OCI-LY1 (cell line): ENCODE data around the gene HOXC5.

Source experiments
- H2AFZ ChIP-seq: fragments of 200-600 bp; sonication (generic), shearing (Covaris generic); 2 replicates; pipeline ENCODE4 v1.6.0; 2014; ENCODE audit warnings: antibody characterized with exemption, mild to moderate bottlenecking, low read length
- H3F3A ChIP-seq: fragments of 200-600 bp; sonication (generic), shearing (Covaris generic); 2 replicates; pipeline ENCODE4 v1.6.0; 2014; ENCODE audit warnings: mild to moderate bottlenecking, antibody characterized with exemption, low read length, moderate library complexity; ENCODE audit not compliant: insufficient read depth
- H3K27ac ChIP-seq: fragments of 200-600 bp; sonication (generic); 2 replicates; pipeline ENCODE4 v1.5.1; 2014; ENCODE audit warnings: low read length, mixed run types, mild to moderate bottlenecking, low read depth; ENCODE audit not compliant: poor library complexity, severe bottlenecking
- H3K27me3 ChIP-seq: fragments of 200-600 bp; sonication (generic); 2 replicates; pipeline ENCODE4 v1.6.0; 2014; ENCODE audit warnings: antibody characterized with exemption, mild to moderate bottlenecking, low read length, moderate library complexity; ENCODE audit not compliant: insufficient read depth
- H3K36me3 ChIP-seq: fragments of 200-600 bp; sonication (generic); 2 replicates; pipeline ENCODE4 v1.6.1; 2014; ENCODE audit warnings: mild to moderate bottlenecking, antibody characterized with exemption, low read length, moderate library complexity, mixed read lengths; ENCODE audit not compliant: insufficient read depth
- H3K4me1 ChIP-seq: fragments of 200-600 bp; sonication (generic); 2 replicates; pipeline ENCODE4 v1.5.1; 2014; ENCODE audit warnings: mild to moderate bottlenecking, low read length, moderate library complexity; ENCODE audit not compliant: insufficient read depth, severe bottlenecking
- H3K4me2 ChIP-seq: fragments of 200-600 bp; sonication (generic), shearing (Covaris generic); 2 replicates; pipeline ENCODE4 v1.6.1; 2014; ENCODE audit warnings: low read length
- H3K4me3 ChIP-seq: fragments of 200-600 bp; sonication (generic); 2 replicates; pipeline ENCODE4 v1.5.1; 2014; ENCODE audit warnings: low read length, low read depth, mild to moderate bottlenecking, mixed read lengths; ENCODE audit not compliant: poor library complexity, severe bottlenecking
- H3K79me2 ChIP-seq: fragments of 200-600 bp; shearing (Covaris generic); 2 replicates; pipeline ENCODE4 v1.6.1; 2016; ENCODE audit warnings: mixed run types, low read length, mixed read lengths; ENCODE audit not compliant: insufficient read depth
- H3K9ac ChIP-seq: fragments of 200-600 bp; sonication (generic), shearing (Covaris generic); 2 replicates; pipeline ENCODE4 v1.6.1; 2014; ENCODE audit warnings: mild to moderate bottlenecking, low read length, mixed read lengths
- H3K9me2 ChIP-seq: fragments of 200-600 bp; sonication (generic), shearing (Covaris generic); 2 replicates; pipeline ENCODE4 v1.6.1; 2014; ENCODE audit warnings: low read depth, mild to moderate bottlenecking, low read length, mixed read lengths
- H3K9me3 ChIP-seq: fragments of 200-600 bp; shearing (Covaris generic); 2 replicates; pipeline ENCODE4 v1.6.1; 2014; ENCODE audit warnings: low read length, mixed read lengths
- H4K20me1 ChIP-seq: fragments of 200-600 bp; sonication (generic), shearing (Covaris generic); 2 replicates; pipeline ENCODE4 v1.6.0; 2016; ENCODE audit warnings: mild to moderate bottlenecking, low read length; ENCODE audit not compliant: insufficient read depth
- EZH2 ChIP-seq: fragments of 200-600 bp; sonication (generic), shearing (Covaris generic); IDR thresholded peaks from 2 replicates; pipeline ENCODE4 v1.8.0; 2017; ENCODE audit warnings: borderline replicate concordance, mixed run types, mild to moderate bottlenecking, antibody characterized with exemption, low read length, moderate library complexity, mixed read lengths
- TF ChIP-seq, protein P1 (sequence below): fragments of 200-600 bp; sonication (generic), shearing (Covaris generic); IDR thresholded peaks from 2 replicates; pipeline ENCODE4 v1.5.1; 2017; ENCODE audit warnings: mild to moderate bottlenecking, antibody characterized with exemption, low read length, moderate library complexity, mixed read lengths

The HOXC5 gene

DNA sequence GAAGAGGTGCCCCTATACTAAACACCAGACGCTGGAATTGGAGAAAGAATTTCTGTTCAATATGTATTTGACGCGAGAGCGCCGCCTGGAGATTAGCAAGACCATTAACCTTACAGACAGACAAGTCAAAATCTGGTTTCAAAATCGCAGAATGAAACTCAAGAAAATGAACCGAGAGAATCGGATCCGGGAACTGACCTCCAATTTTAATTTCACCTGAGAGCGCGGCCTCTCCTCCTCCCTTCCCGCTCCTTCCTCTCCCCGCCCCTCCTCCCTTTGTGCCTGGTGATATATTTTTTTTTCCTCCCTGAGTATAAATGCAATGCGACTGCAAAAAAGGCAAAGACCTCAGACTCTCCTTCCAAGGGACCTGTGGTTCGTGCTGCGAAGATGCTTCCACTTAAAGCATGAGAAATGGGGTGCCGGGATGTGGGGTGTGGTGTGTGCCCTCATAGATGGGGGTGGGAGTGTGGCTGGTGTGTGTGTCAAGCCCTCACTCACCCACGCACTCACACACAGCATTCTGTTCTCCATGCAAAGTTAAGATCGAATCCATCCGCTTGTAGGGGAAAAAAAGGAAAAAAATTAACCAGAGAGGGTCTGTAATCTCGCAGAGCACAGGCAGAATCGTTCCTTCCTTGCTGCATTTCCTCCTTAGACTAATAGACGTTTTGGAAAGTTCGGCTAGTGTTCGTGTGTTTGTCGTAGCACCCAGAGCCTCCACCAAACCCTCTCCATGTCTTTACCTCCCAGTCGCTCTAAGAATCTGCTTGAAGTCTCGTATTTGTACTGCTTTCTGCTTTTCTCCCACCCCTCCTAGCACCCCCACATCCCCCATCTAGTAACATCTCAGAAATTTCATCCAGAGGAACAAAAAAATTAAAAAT, 43.4 kb upstream of the HOXC5 start:
- no peaks in the 10 kb centered on the region for H3F3A ChIP-seq
- no peak overlapping the region for H3K9ac ChIP-seq
- no peak overlapping the region for H2AFZ ChIP-seq
- H3K4me2 ChIP-seq = peak overlapping the region; percentile 37; the same call in 1 of the 2 replicates
- no peaks in the 10 kb centered on the region for H3K79me2 ChIP-seq
- H3K27ac ChIP-seq = no peak overlapping the region
- H3K9me2 ChIP-seq = no peaks in the 10 kb centered on the region
- peaks cover 7% of the 10 kb centered on the region for H3K4me1 ChIP-seq
- H3K9me3 ChIP-seq = no peaks in the 10 kb centered on the region
- H3K36me3 ChIP-seq = no peaks in the 10 kb centered on the region
- peaks cover 6% of the 10 kb centered on the region; the same call in 1 of the 2 replicates for H3K27me3 ChIP-seq
- no peaks in the 10 kb centered on the region for H4K20me1 ChIP-seq
- TF ChIP-seq, protein P1, sequence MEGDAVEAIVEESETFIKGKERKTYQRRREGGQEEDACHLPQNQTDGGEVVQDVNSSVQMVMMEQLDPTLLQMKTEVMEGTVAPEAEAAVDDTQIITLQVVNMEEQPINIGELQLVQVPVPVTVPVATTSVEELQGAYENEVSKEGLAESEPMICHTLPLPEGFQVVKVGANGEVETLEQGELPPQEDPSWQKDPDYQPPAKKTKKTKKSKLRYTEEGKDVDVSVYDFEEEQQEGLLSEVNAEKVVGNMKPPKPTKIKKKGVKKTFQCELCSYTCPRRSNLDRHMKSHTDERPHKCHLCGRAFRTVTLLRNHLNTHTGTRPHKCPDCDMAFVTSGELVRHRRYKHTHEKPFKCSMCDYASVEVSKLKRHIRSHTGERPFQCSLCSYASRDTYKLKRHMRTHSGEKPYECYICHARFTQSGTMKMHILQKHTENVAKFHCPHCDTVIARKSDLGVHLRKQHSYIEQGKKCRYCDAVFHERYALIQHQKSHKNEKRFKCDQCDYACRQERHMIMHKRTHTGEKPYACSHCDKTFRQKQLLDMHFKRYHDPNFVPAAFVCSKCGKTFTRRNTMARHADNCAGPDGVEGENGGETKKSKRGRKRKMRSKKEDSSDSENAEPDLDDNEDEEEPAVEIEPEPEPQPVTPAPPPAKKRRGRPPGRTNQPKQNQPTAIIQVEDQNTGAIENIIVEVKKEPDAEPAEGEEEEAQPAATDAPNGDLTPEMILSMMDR = peak; percentile 65
- no peak for TF ChIP-seq EZH2
- H3K4me3 ChIP-seq = no peak overlapping the region

DNA sequence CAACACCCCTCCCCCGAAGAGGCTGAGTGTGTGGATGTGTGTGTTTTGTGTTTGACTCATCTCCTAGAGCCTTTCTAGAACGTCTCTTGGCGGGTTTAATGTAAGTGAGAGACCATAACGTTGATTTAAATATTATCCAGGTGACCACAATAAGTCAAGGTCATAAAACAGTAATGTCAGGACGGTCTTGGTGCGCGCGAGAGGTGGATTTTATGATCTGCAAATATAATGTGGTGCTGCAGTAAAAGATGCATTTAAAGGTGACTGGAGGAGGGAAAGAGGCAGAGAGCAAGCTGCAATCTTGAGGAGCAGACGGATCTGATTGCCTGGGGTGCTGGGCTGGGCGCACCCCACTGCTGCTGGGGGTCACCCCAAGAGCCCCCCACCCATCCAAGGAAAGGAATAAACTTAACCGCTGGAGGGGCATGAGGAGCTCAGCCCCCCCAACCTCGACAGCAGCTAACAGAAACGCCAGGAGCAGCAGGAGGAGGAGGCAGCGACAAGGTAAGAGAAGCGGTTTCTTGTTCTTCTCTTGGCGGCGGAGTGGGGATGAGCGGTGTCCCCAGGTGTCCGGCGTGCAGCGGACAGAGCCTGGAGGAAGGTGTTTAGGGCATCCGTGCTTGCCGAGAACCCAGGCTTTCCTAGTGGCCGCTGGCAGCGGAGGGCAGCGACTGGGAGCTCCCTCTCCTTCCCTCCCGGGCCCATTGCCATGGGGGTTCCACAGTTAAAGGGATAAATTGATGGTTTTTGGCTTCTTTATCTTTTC, 42.4 kb upstream of the HOXC5 start:
- Histone ChIP-seq H3K36me3 (no peaks in the 10 kb centered on the region), H3K4me1 (peaks cover 4% of the 10 kb centered on the region), H3F3A (no peaks in the 10 kb centered on the region), H3K9ac (no peak overlapping the region), H2AFZ (no peak overlapping the region), H3K9me2 (no peaks in the 10 kb centered on the region), H3K27ac (no peak overlapping the region), H3K27me3 (peaks cover 6% of the 10 kb centered on the region; the same call in 1 of the 2 replicates), H3K4me3 (no peak overlapping the region), H4K20me1 (no peaks in the 10 kb centered on the region), H3K79me2 (no peaks in the 10 kb centered on the region), H3K4me2 (no peak overlapping the region), H3K9me3 (no peaks in the 10 kb centered on the region)
- no peak for TF ChIP-seq EZH2
- TF ChIP-seq, protein P1 = no peak

DNA sequence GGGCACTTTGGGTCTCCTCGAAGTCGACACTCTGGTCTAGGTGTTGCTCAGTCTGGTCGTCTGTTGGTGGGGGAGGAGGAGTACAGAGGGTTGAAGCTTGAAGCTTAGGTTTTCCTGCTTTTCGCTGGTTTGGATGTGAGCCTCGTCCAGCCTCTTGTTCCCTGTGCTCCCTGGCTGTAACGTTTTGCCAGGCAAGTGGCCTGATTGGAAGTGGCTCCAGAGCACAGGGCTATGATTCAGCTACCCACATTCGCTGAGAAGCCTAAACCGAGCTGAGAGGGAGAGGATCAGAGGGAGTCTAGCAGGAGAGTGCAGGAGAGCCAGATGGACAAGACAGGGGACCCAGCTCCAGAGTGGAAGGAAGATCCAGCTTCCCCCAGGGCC, 41.8 kb upstream of the HOXC5 start:
- no peak for TF ChIP-seq EZH2
- TF ChIP-seq, protein P1 = no peak
- H3K27me3 ChIP-seq = peaks cover 6% of the 10 kb centered on the region; the same call in 1 of the 2 replicates
- H3K4me3 ChIP-seq = no peak overlapping the region
- no peaks in the 10 kb centered on the region for H3K79me2 ChIP-seq
- no peak overlapping the region for H3K9ac ChIP-seq
- peaks cover 4% of the 10 kb centered on the region for H3K4me1 ChIP-seq
- H3K36me3 ChIP-seq = no peaks in the 10 kb centered on the region
- no peak overlapping the region for H2AFZ ChIP-seq
- no peak overlapping the region for H3K27ac ChIP-seq
- no peaks in the 10 kb centered on the region for H3K9me3 ChIP-seq
- H4K20me1 ChIP-seq = no peaks in the 10 kb centered on the region
- H3F3A ChIP-seq = no peaks in the 10 kb centered on the region
- H3K4me2 ChIP-seq = no peak overlapping the region
- no peaks in the 10 kb centered on the region for H3K9me2 ChIP-seq
